DND-41 (cell line): ENCODE data around the gene TRIM72.

Experiments
- CTCF ChIP-seq: IDR thresholded peaks from 2 replicates; pipeline ENCODE4 v1.5.1; 2012; ENCODE audit warnings: borderline replicate concordance, low read length, moderate library complexity, mild to moderate bottlenecking; ENCODE audit not compliant: poor library complexity, severe bottlenecking; ENCODE audit errors: extremely low read depth
- EZH2 ChIP-seq: IDR thresholded peaks from 3 replicates; pipeline ENCODE4 v1.6.1; 2012; ENCODE audit warnings: borderline replicate concordance, low read depth, mild to moderate bottlenecking, moderate library complexity, low read length, inconsistent platforms; ENCODE audit not compliant: severe bottlenecking

DNA sequence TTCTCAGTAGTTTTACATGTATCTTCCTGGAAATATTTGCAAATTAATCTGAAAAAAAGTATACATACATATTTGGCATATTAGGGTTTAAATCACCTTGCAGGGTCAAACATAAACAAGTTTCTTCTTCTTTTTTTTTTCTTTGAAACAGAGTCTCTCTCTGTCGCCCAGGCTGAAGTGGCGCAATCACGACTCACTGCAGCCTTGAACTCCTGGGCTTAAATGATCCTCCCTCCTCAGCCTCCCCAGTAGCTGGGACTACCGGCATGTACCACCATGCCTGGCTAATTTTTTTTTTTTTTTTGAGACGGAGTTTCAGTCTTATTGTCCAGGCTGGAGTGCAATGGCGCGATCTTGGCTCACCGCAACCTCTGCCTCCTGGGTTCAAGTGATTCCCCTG lies 46.6 kb upstream of the TRIM72 start:
- TF ChIP-seq CTCF (no peak), EZH2 (no peak)
